ENCODE measurements around the gene PLPP4.

- no peak for TF ChIP-seq CTCF (IDR thresholded peaks at IDR 0.05)
- no peak for TF ChIP-seq POLR2AphosphoS5 (IDR thresholded peaks at IDR 0.05)
Observed at GRCh38 chr10:120575411-120575810, 118.4 kb downstream of the PLPP4 start.
